Right atrium auricular region (tissue), 2 donors: ENCODE measurements around the gene LMTK2. TPM values are rescaled to one million over a fixed set of nuclear protein-coding genes. Genes with fewer than 3 reads are reported as not detected.

ENCODE experiments used
- DNase-seq: peaks from one replicate; pipeline ENCODE4 v3.0.0-alpha.2; 2019; ENCODE audit warnings: low spot score
- H3K27ac ChIP-seq, 2 donors: fragments of 200-600 bp; sonication (generic); 1 replicate in 1 of 2; 2 replicates in 1 of 2; pipeline ENCODE4 v1.5.1; 2016 to 2019
- H3K27me3 ChIP-seq, 2 donors: fragments of 200-600 bp; sonication (generic); one replicate each; pipeline versions ENCODE4 v1.5.1 to v1.6.0; 2017 to 2019
- H3K36me3 ChIP-seq: fragments of 200-600 bp; sonication (generic); one replicate; pipeline ENCODE4 v1.5.1; 2016
- H3K4me1 ChIP-seq, 2 donors: fragments of 200-600 bp; sonication (generic); one replicate each; pipeline versions ENCODE4 v1.5.1 to v1.6.0; 2017 to 2019
- H3K4me3 ChIP-seq, 2 donors: fragments of 200-600 bp; sonication (generic); 1 replicate in 1 of 2; 2 replicates in 1 of 2; pipeline ENCODE4 v1.5.1; 2017 to 2019; ENCODE audit warnings: mild to moderate bottlenecking in 1 of 2, moderate library complexity in 1 of 2
- H3K9me3 ChIP-seq, 2 donors: fragments of 200-600 bp; sonication (generic); one replicate each; pipeline ENCODE4 v1.5.1; 2019
- CTCF ChIP-seq, 2 donors: fragments of 200-600 bp; sonication (generic); IDR thresholded peaks; one replicate each; pipeline ENCODE4 v1.5.1; 2019; ENCODE audit warnings: antibody characterized with exemption in 2 of 2
- total RNA-seq, 2 donors: library from RNA; depleted of rRNA; stranded (reverse); fragments of >200 nt; gene quantifications; one replicate each; pipeline ENCODE4 v1.1.0, GENCODE V29; 2016

LMTK2 gene
- total RNA-seq, 2 donors from 2014 or later: 39.2 to 54.1 TPM

GRCh38 chr7:98189559-98189958 is 82.9 kb downstream of the LMTK2 start:
- Histone ChIP-seq H3K9me3 (no peaks in the 10 kb centered on the region), H3K36me3 (peaks cover 39% of the 10 kb centered on the region), H3K27ac (no peak overlapping the region), H3K4me3 (no peak overlapping the region), H3K4me1 (no peaks in the 10 kb centered on the region), H3K27me3 (no peaks in the 10 kb centered on the region)
- no peak for TF ChIP-seq CTCF (IDR thresholded peaks at IDR 0.05)
- no peak for DNase-seq

- no peaks in the 10 kb centered on the region for H3K27me3 ChIP-seq
- no peak for TF ChIP-seq CTCF (IDR thresholded peaks at IDR 0.05)
- no peaks in the 10 kb centered on the region for H3K9me3 ChIP-seq
- H3K4me3 ChIP-seq: no peak overlapping the region
- H3K36me3 ChIP-seq: peaks cover 61% of the 10 kb centered on the region
- H3K27ac ChIP-seq: no peak overlapping the region
- DNase-seq: no peak
- H3K4me1 ChIP-seq: no peaks in the 10 kb centered on the region
Observed at GRCh38 chr7:98191668-98192431, 85.2 kb downstream of the LMTK2 start.

GRCh38 chr7:98192781-98193457 is 86.3 kb downstream of the LMTK2 start:
- Histone ChIP-seq H3K4me3 (no peak overlapping the region), H3K9me3 (no peaks in the 10 kb centered on the region), H3K36me3 (peaks cover 61% of the 10 kb centered on the region), H3K4me1 (no peaks in the 10 kb centered on the region), H3K27ac (no peak overlapping the region), H3K27me3 (no peaks in the 10 kb centered on the region)
- DNase-seq: no peak
- no peak for TF ChIP-seq CTCF (IDR thresholded peaks at IDR 0.05)

GRCh38 chr7:98193474-98194180 is 87.0 kb downstream of the LMTK2 start:
- Histone ChIP-seq H3K4me1 (no peaks in the 10 kb centered on the region), H3K27ac (no peak overlapping the region), H3K9me3 (no peaks in the 10 kb centered on the region), H3K27me3 (no peaks in the 10 kb centered on the region), H3K36me3 (peaks cover 61% of the 10 kb centered on the region), H3K4me3 (no peak overlapping the region)
- DNase-seq: no peak
- no peak for TF ChIP-seq CTCF (IDR thresholded peaks at IDR 0.05)

GRCh38 chr7:98194186-98194585 is 87.5 kb downstream of the LMTK2 start:
- no peak for TF ChIP-seq CTCF (IDR thresholded peaks at IDR 0.05)
- Histone ChIP-seq H3K4me1 (no peaks in the 10 kb centered on the region), H3K36me3 (peaks cover 61% of the 10 kb centered on the region)

More at GRCh38 chr7:98194186-98194585, 87.5 kb downstream of the LMTK2 start:
- H3K27me3 ChIP-seq: no peaks in the 10 kb centered on the region
- H3K9me3 ChIP-seq: no peaks in the 10 kb centered on the region
- no peak overlapping the region for H3K27ac ChIP-seq
- DNase-seq: no peak
- H3K4me3 ChIP-seq: no peak overlapping the region
